Activated T-helper 2 cell treated with anti-CD3 and anti-CD28 coated beads, Interferon-gamma antibody, Interleukin-2, Interleukin-4, amounts not matched to agents 10 μg/mL and 5 μg/mL and 100 μg/mL, durations not matched to agents 14 hours and 24 hours and 36 hours (primary cell): ENCODE data around the gene CNIH3. TPM values are rescaled to one million over a fixed set of nuclear protein-coding genes. Genes with fewer than 3 reads are reported as not detected.

Source experiments
- DNase-seq: peaks from one replicate; pipeline ENCODE4 v3.0.0; 2021; ENCODE audit warnings: low spot score
- H3K27ac Mint-ChIP-seq: one replicate; pipeline ENCODE4 v1.8.0; 2021; ENCODE audit warnings: mixed read lengths
- H3K27me3 Mint-ChIP-seq: one replicate; pipeline ENCODE4 v1.8.0; 2021; ENCODE audit warnings: low read depth, mixed read lengths
- H3K36me3 Mint-ChIP-seq: one replicate; pipeline ENCODE4 v1.8.0; 2021; ENCODE audit warnings: low read depth, mixed read lengths
- H3K4me1 Mint-ChIP-seq: one replicate; pipeline ENCODE4 v1.8.0; 2021; ENCODE audit warnings: low read depth, mixed read lengths
- H3K4me3 Mint-ChIP-seq: one replicate; pipeline ENCODE4 v1.8.0; 2021; ENCODE audit warnings: low read depth, mild to moderate bottlenecking, moderate library complexity, mixed read lengths
- H3K9me3 Mint-ChIP-seq: one replicate; pipeline ENCODE4 v1.8.0; 2021; ENCODE audit warnings: mixed read lengths
- intact Hi-C: fragments of 100-400 bp; cut with micrococcal nuclease; formaldehyde crosslinking; loops from one replicate; pipeline ENCODE4 v1.15.1; 2023
- total RNA-seq: library from RNA; stranded (reverse); gene quantifications from 2 replicates; pipeline ENCODE4 v1.2.3, GENCODE V29; 2022

CNIH3 gene
- total RNA-seq, 1 donor from 2014 or later, result 1.5 TPM

GRCh38 chr1:224755586-224755985 lies 139.5 kb downstream of the CNIH3 start:
- DNase-seq, result no peak
- H3K4me3 Mint-ChIP-seq, result no peak overlapping the region
- H3K27me3 Mint-ChIP-seq, result no peaks in the 10 kb centered on the region
- no peak overlapping the region for H3K27ac Mint-ChIP-seq
- H3K9me3 Mint-ChIP-seq, result peaks cover 10% of the 10 kb centered on the region
- no peaks in the 10 kb centered on the region for H3K36me3 Mint-ChIP-seq
- no peaks in the 10 kb centered on the region for H3K4me1 Mint-ChIP-seq
- intact Hi-C loops, result no loop called here

- no peak for DNase-seq
- Mint-ChIP-seq H3K4me3 (no peak overlapping the region), H3K4me1 (no peaks in the 10 kb centered on the region), H3K9me3 (peaks cover 10% of the 10 kb centered on the region), H3K27ac (no peak overlapping the region), H3K36me3 (no peaks in the 10 kb centered on the region), H3K27me3 (no peaks in the 10 kb centered on the region)
- intact Hi-C loops, result no loop called here
Measured at GRCh38 chr1:224757508-224757907, 141.4 kb downstream of the CNIH3 start.

- Mint-ChIP-seq H3K9me3 (peaks cover 10% of the 10 kb centered on the region), H3K4me1 (no peaks in the 10 kb centered on the region), H3K27ac (no peak overlapping the region), H3K4me3 (no peak overlapping the region), H3K27me3 (no peaks in the 10 kb centered on the region), H3K36me3 (no peaks in the 10 kb centered on the region)
- intact Hi-C loops, result no loop called here
- no peak for DNase-seq
Measured at GRCh38 chr1:224759135-224759534, 143.0 kb downstream of the CNIH3 start.

- intact Hi-C loops, result no loop called here
- Mint-ChIP-seq H3K9me3 (peaks cover 10% of the 10 kb centered on the region), H3K27ac (no peak overlapping the region), H3K4me3 (no peak overlapping the region), H3K4me1 (no peaks in the 10 kb centered on the region), H3K27me3 (no peaks in the 10 kb centered on the region), H3K36me3 (no peaks in the 10 kb centered on the region)
- no peak for DNase-seq
Measured at GRCh38 chr1:224759681-224760091, 143.6 kb downstream of the CNIH3 start.

- Mint-ChIP-seq H3K4me1 (no peaks in the 10 kb centered on the region), H3K9me3 (peaks cover 10% of the 10 kb centered on the region), H3K4me3 (no peak overlapping the region), H3K27me3 (no peaks in the 10 kb centered on the region), H3K27ac (no peak overlapping the region), H3K36me3 (no peaks in the 10 kb centered on the region)
- DNase-seq, result no peak
- intact Hi-C loops, result no loop called here
Measured at GRCh38 chr1:224760163-224760562, 144.0 kb downstream of the CNIH3 start.

GRCh38 chr1:224761245-224761644 lies 145.1 kb downstream of the CNIH3 start:
- intact Hi-C loops, result no loop called here
- Mint-ChIP-seq H3K4me1 (no peaks in the 10 kb centered on the region), H3K27ac (no peak overlapping the region), H3K9me3 (peaks cover 10% of the 10 kb centered on the region), H3K4me3 (no peak overlapping the region), H3K36me3 (no peaks in the 10 kb centered on the region), H3K27me3 (peaks cover 4% of the 10 kb centered on the region)
- no peak for DNase-seq

- Mint-ChIP-seq H3K9me3 (peaks cover 10% of the 10 kb centered on the region), H3K4me1 (no peaks in the 10 kb centered on the region), H3K36me3 (no peaks in the 10 kb centered on the region), H3K27me3 (peaks cover 4% of the 10 kb centered on the region), H3K4me3 (no peak overlapping the region), H3K27ac (no peak overlapping the region)
- DNase-seq, result no peak
- intact Hi-C loops, result no loop called here
Measured at GRCh38 chr1:224762046-224762445, 145.9 kb downstream of the CNIH3 start.

- H3K9me3 Mint-ChIP-seq, result peaks cover 10% of the 10 kb centered on the region
- H3K27me3 Mint-ChIP-seq, result peaks cover 4% of the 10 kb centered on the region
- no peaks in the 10 kb centered on the region for H3K36me3 Mint-ChIP-seq
- H3K4me1 Mint-ChIP-seq, result no peaks in the 10 kb centered on the region
- no peak overlapping the region for H3K27ac Mint-ChIP-seq
- no peak overlapping the region for H3K4me3 Mint-ChIP-seq
- no peak for DNase-seq
- intact Hi-C loops, result no loop called here
Measured at GRCh38 chr1:224762701-224763100, 146.6 kb downstream of the CNIH3 start.

- no peak overlapping the region for H3K4me3 Mint-ChIP-seq
- H3K36me3 Mint-ChIP-seq, result no peaks in the 10 kb centered on the region
- H3K4me1 Mint-ChIP-seq, result no peaks in the 10 kb centered on the region
- intact Hi-C loops, result no loop called here
- no peak overlapping the region for H3K27ac Mint-ChIP-seq
- H3K9me3 Mint-ChIP-seq, result peaks cover 10% of the 10 kb centered on the region
- peaks cover 4% of the 10 kb centered on the region for H3K27me3 Mint-ChIP-seq
- DNase-seq, result no peak
Measured at GRCh38 chr1:224763126-224763775, 147.1 kb downstream of the CNIH3 start.

GRCh38 chr1:224766266-224766665 lies 150.1 kb downstream of the CNIH3 start:
- intact Hi-C loops, result no loop called here
- Mint-ChIP-seq H3K4me3 (no peak overlapping the region), H3K4me1 (no peaks in the 10 kb centered on the region), H3K27me3 (peaks cover 4% of the 10 kb centered on the region), H3K36me3 (no peaks in the 10 kb centered on the region), H3K9me3 (no peaks in the 10 kb centered on the region), H3K27ac (no peak overlapping the region)
- DNase-seq, result no peak

- no peak for DNase-seq
- H3K36me3 Mint-ChIP-seq, result no peaks in the 10 kb centered on the region
- H3K9me3 Mint-ChIP-seq, result no peaks in the 10 kb centered on the region
- peaks cover 4% of the 10 kb centered on the region for H3K27me3 Mint-ChIP-seq
- no peak overlapping the region for H3K27ac Mint-ChIP-seq
- H3K4me3 Mint-ChIP-seq, result no peak overlapping the region
- H3K4me1 Mint-ChIP-seq, result no peaks in the 10 kb centered on the region
- intact Hi-C loops, result no loop called here
Measured at GRCh38 chr1:224767031-224767430, 150.9 kb downstream of the CNIH3 start.

GRCh38 chr1:224767676-224768075 lies 151.6 kb downstream of the CNIH3 start:
- Mint-ChIP-seq H3K36me3 (no peaks in the 10 kb centered on the region), H3K4me3 (no peak overlapping the region), H3K4me1 (no peaks in the 10 kb centered on the region), H3K27me3 (peaks cover 4% of the 10 kb centered on the region), H3K27ac (no peak overlapping the region), H3K9me3 (no peaks in the 10 kb centered on the region)
- intact Hi-C loops, result no loop called here
- no peak for DNase-seq

- Mint-ChIP-seq H3K4me1 (no peaks in the 10 kb centered on the region), H3K27ac (no peak overlapping the region), H3K4me3 (no peak overlapping the region), H3K9me3 (no peaks in the 10 kb centered on the region), H3K27me3 (peaks cover 4% of the 10 kb centered on the region), H3K36me3 (no peaks in the 10 kb centered on the region)
- intact Hi-C loops, result no loop called here
- no peak for DNase-seq
Measured at GRCh38 chr1:224768971-224769370, 152.9 kb downstream of the CNIH3 start.
